Measurements from ENCODE around the gene ARHGEF11.

Gene ARHGEF11

GRCh38 chr1:156885314-156885713, 160.2 kb downstream of the ARHGEF11 start:
- no peaks in the 10 kb centered on the region for H3K9me3 Mint-ChIP-seq
- H3K36me3 Mint-ChIP-seq (ENCODE audit: low read depth) = no peaks in the 10 kb centered on the region
- H3K4me3 Mint-ChIP-seq = no peak overlapping the region
- no peak overlapping the region for H3K27ac Mint-ChIP-seq
- H3K4me1 Mint-ChIP-seq (ENCODE audit: low read depth) = no peaks in the 10 kb centered on the region
- peaks cover 6% of the 10 kb centered on the region for H3K27me3 Mint-ChIP-seq (ENCODE audit: low read depth)
- no peak for DNase-seq (ENCODE audit: low spot score)
